ENCODE measurements around the gene NPDC1. TPM values are rescaled to one million over a fixed set of nuclear protein-coding genes. Genes with fewer than 3 reads are reported as not detected.

The NPDC1 gene
- total and polyA plus RNA-seq, 2 of the 8 experiments (the other 6 are each of a cell fraction or from before 2014, with no cell fraction given): 26.2 to 44.1 TPM

DNA sequence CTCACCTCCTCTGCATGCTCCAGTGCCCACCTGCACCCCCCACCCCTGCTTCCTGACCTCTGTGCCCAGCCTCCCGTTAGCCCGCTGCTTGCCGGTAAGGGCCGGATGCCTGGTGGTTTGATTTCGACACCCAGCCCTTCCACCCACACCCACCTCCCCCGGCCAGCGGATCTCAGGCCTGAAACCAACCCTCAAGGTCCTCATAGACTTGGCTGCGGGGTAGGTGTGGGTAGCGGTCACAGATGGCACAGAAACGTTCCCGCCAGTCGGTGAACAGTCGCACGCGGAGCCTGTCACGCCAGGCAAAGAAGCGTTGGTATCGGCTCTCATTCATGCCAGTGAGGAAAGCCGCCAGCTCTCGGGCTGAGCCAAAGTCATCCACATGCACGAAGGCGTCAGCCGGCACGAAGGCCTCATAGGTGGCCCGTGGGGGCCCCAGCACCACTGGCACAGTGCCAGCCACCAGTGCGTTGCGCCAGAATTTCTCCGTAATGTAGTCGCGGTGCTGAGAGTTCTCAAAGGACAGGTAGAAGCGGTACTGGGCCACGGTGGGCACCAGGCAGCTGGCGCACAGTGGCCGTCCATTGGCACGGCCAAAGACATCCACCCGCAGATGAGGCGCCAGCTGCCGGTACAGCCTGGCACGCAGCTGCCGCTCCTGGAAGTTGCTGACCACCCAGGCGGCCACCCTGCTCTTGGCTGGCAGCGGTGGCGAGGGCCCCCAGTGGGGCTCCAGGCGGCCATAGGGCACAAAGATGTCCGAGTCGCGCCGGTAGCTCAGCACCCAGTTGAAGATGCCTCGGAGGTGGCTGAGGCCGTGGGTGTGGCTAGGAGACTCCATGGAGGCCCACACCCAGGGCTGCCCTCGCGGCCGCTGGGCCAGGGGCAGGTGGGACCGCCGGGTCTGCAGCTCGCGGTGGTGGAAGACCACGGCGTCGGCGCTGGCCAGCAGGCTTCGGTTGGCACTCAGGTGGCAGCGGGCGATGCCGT lies 15.1 kb downstream of the NPDC1 start:
- no peak overlapping the region; the same call in 1 of the 2 replicates for H2BK12ac ChIP-seq (ENCODE audit: low read depth, low read length)
- no peaks in the 10 kb centered on the region for H3K79me2 ChIP-seq (ENCODE audit: control insufficient read depth in 1 of 2, insufficient read depth in 2 of 2, low read length in 2 of 2)
- H3K9ac ChIP-seq (replicated peaks in 1 of 4; ENCODE audit: extremely low read depth in 1 of 4, low read depth in 3 of 4, low read length in 3 of 4): no peak overlapping the region
- no peak overlapping the region for H4K5ac ChIP-seq (ENCODE audit: insufficient read length, low read depth, low read length)
- no peak overlapping the region for H2BK5ac ChIP-seq (ENCODE audit: low read depth, low read length)
- H3K79me1 ChIP-seq (ENCODE audit: low read depth, low read length): no peaks in the 10 kb centered on the region
- no peak overlapping the region for H2AK5ac ChIP-seq (ENCODE audit: low read depth, low read length)
- H3K14ac ChIP-seq (ENCODE audit: insufficient read length): no peak overlapping the region
- DNase-seq (ENCODE audit: low read depth in 1 of 2, low spot score in 2 of 2) (no peak), FAIRE-seq (no peak)
- no peak overlapping the region for H3K4me2 ChIP-seq (ENCODE audit: insufficient read depth in 1 of 2, low read depth in 2 of 2, low read length in 2 of 2)
- no peaks in the 10 kb centered on the region for H3K9me3 ChIP-seq (ENCODE audit: insufficient read depth in 2 of 2, low read depth in 1 of 2, low read length in 1 of 2)
- WGBS, 2 experiments (ENCODE audit: extremely low coverage in 1 of 2, insufficient coverage in 1 of 2, insufficient read length in 1 of 2, insufficient replicate concordance in 2 of 2, low coverage in 1 of 2, low lambda C conversion rate in 2 of 2, missing lambda C conversion rate in 1 of 2): 95% methylated on average over 64 of the region's 65 CpGs; no CpG with 5 or more reads in 1 of the 2 experiments
- H3K27ac ChIP-seq (ENCODE audit: low read depth, low read length): no peak overlapping the region
- no peak overlapping the region for H2BK20ac ChIP-seq (ENCODE audit: low read length)
- H2AFZ ChIP-seq (ENCODE audit: low read length): no peak overlapping the region
- H4K91ac ChIP-seq (replicated peaks; ENCODE audit: insufficient read length, low read length): no peak overlapping the region
- peaks cover 0 to 11% (median 2%) of the 10 kb centered on the region in 4 experiments; a peak in 5 of 7 replicates for H3K4me1 ChIP-seq (replicated peaks in 1 of 4; ENCODE audit: control insufficient read depth in 3 of 4, insufficient read depth in 4 of 4, low read length in 3 of 4)
- TF ChIP-seq RXRA (IDR thresholded peaks at IDR 0.05; ENCODE audit: insufficient read depth, low read depth, low read length) (no peak), SAP30 (IDR thresholded peaks at IDR 0.05; ENCODE audit: insufficient read depth, insufficient replicate concordance, low read length) (no peak), HDAC2 (IDR thresholded peaks at IDR 0.05; ENCODE audit: borderline replicate concordance in 1 of 2, low read depth in 2 of 2, low read length in 2 of 2) (no peak), CBX8 (IDR thresholded peaks at IDR 0.05; ENCODE audit: borderline replicate concordance, low read depth, low read length) (no peak), RFX5 (IDR thresholded peaks at IDR 0.05; ENCODE audit: borderline replicate concordance, low read depth, low read length) (no peak), SIN3A (conservative IDR thresholded peaks at IDR 0.05 in 1 of 2, IDR thresholded peaks at IDR 0.05 in 1 of 2; ENCODE audit: low read depth in 1 of 2, low read length in 2 of 2) (no peak), GTF2F1 (IDR thresholded peaks at IDR 0.05; ENCODE audit: borderline replicate concordance, low read depth, low read length) (no peak)
- CTCF ChIA-PET (ENCODE audit: partially characterized antibody): interaction anchor here (1.2 to 8.5 kb wide), 21 partner anchors 11 to 248 kb away, joined by 3 to 110 read pairs (median 10); partner anchors contain the start of genes AJM1, C8G, CLIC3 and LCNL1
- H3K23me2 ChIP-seq (ENCODE audit: low read depth, low read length): peaks cover 4% of the 10 kb centered on the region; the same call in 1 of the 2 replicates
- H3K56ac ChIP-seq (replicated peaks; ENCODE audit: insufficient read length, low read depth, low read length): no peak overlapping the region
- POLR2A ChIA-PET (ENCODE audit: partially characterized antibody): interaction anchor here (1.9 to 2.1 kb wide), 2 partner anchors 14 kb away, joined by 4 to 5 read pairs; no protein-coding TSS in a partner anchor
- no peak overlapping the region for H2BK120ac ChIP-seq (replicated peaks; ENCODE audit: low read depth, low read length)
- H3K23ac ChIP-seq (ENCODE audit: insufficient read length): no peak overlapping the region
- H4K8ac ChIP-seq (ENCODE audit: extremely low read depth, insufficient read depth, low read length): no peak overlapping the region; the same call in 1 of the 2 replicates
- H3K36me3 ChIP-seq (ENCODE audit: control insufficient read depth in 2 of 4, insufficient read depth in 4 of 4, low read length in 3 of 4): no peaks in the 10 kb centered on the region
- H3K4me3 ChIP-seq (ENCODE audit: extremely low read depth in 1 of 4, insufficient read depth in 2 of 4, low read depth in 3 of 4, low read length in 4 of 4): no peak overlapping the region
- H2BK15ac ChIP-seq (ENCODE audit: low read length): no peak overlapping the region
- H3K18ac ChIP-seq (ENCODE audit: extremely low read depth, low read length): no peak overlapping the region
- H3K27me3 ChIP-seq (replicated peaks in 1 of 4; ENCODE audit: control insufficient read depth in 3 of 4, extremely low read depth in 1 of 4, insufficient read depth in 3 of 4, low read length in 3 of 4): peaks cover 1 to 27% (median 15%) of the 10 kb centered on the region in 4 experiments; a peak in 6 of 7 replicates
- H4K20me1 ChIP-seq (replicated peaks in 1 of 2; ENCODE audit: control insufficient read depth in 1 of 2, insufficient read depth in 2 of 2, low read length in 2 of 2): peaks cover 1 to 2% of the 10 kb centered on the region in 2 experiments
- no peak overlapping the region for H3K4ac ChIP-seq (replicated peaks; ENCODE audit: insufficient read length, low read depth, low read length)
